Measurements from ENCODE around the gene PPP1R9A.

GRCh38 chr7:94923412-94923811 lies 16.0 kb downstream of the PPP1R9A start:
- TF ChIP-seq POLR2AphosphoS5 (IDR thresholded peaks at IDR 0.05) (no peak), CTCF (IDR thresholded peaks at IDR 0.05) (no peak), EP300 (IDR thresholded peaks at IDR 0.05) (no peak), POLR2A (IDR thresholded peaks at IDR 0.05) (no peak)

Measured in gastroesophageal sphincter (tissue), 3 donors.